HCT116 (cell line): ENCODE data around the gene DOCK10. TPM values are rescaled to one million over a fixed set of nuclear protein-coding genes. Genes with fewer than 3 reads are reported as not detected.

Source experiments
- ATAC-seq: fragments of 200-7000 bp; cut with Tn5 transposase; 2 replicates; pipeline ENCODE4 v1.9.1; 2020; ENCODE audit warnings: mild to moderate bottlenecking, moderate library complexity
- BruUV-seq: library from RNA; stranded (reverse); fragments of 400-500 nt; replicated peaks from 2 replicates; lab custom pipeline; 2021; lab: Mats Ljungman, UMichigan
- CTCF ChIA-PET: fragments of 300-600 bp; sonication (Branson Sonifier 250); formaldehyde crosslinking; loops from one replicate; lab custom pipeline; 2021; ENCODE audit warnings: antibody characterized with exemption; lab: Charles Lee
- POLR2A ChIA-PET: fragments of 300-600, 350-600 bp; sonication (Branson Sonifier 250); formaldehyde crosslinking; loops from one replicate; lab custom pipeline; 2021; ENCODE audit warnings: antibody characterized with exemption; lab: Charles Lee
- RAD21 ChIA-PET, 2 experiments: fragments of 300-600 bp; sonication (Branson Sonifier 250); formaldehyde crosslinking; loops; one replicate each; lab custom pipeline; 2023; ENCODE audit warnings: low total read pairs in 2 of 2; ENCODE audit not compliant: uncharacterized antibody in 2 of 2, unreplicated experiment in 2 of 2, low non-redundant PET in 1 of 2; lab: Charles Lee
- DNase-seq: peaks from one replicate; pipeline ENCODE4 v3.0.0-alpha.2; 2010; ENCODE audit warnings: low read depth, low spot score
- H2AFZ ChIP-seq: fragments of 200-600 bp; shearing (Covaris generic), sonication (generic); 2 replicates; pipeline ENCODE4 v1.6.1; 2017; ENCODE audit warnings: low read depth, mixed run types, mixed read lengths, antibody characterized with exemption, low read length; ENCODE audit not compliant: poor library complexity, severe bottlenecking
- H3K27ac ChIP-seq: 2 replicates; pipeline ENCODE4 v1.5.1; 2012; ENCODE audit warnings: low read depth, low read length
- H3K27me3 ChIP-seq: fragments of 200-600 bp; sonication (generic); 2 replicates; pipeline ENCODE4 v1.6.1; 2016; ENCODE audit warnings: mixed run types, low read length, mixed read lengths; ENCODE audit not compliant: insufficient read depth
- H3K36me3 ChIP-seq, 2 experiments: fragments of 200-500 bp in 1 of 2; fragments of 200-600 bp in 1 of 2; sonication (Bioruptor generic) in 1 of 2; sonication (generic) in 1 of 2; 2 replicates each; pipeline versions ENCODE4 v1.5.1 to v1.6.1; 2014 to 2016; ENCODE audit warnings: low read length in 2 of 2, inconsistent platforms in 1 of 2, mixed read lengths in 1 of 2, mixed run types in 1 of 2; ENCODE audit not compliant: insufficient read depth in 2 of 2, control insufficient read depth in 1 of 2
- H3K4me1 ChIP-seq, 2 experiments: fragments of 200-600 bp in 1 of 2; sonication (generic) in 1 of 2; 2 replicates each; pipeline versions ENCODE4 v1.5.1 to v1.6.1; 2012 to 2017; ENCODE audit warnings: low read length in 2 of 2, inconsistent platforms in 1 of 2, mild to moderate bottlenecking in 1 of 2, mixed read lengths in 1 of 2, mixed run types in 1 of 2, moderate library complexity in 1 of 2; ENCODE audit not compliant: insufficient read depth in 2 of 2, control insufficient read depth in 1 of 2
- H3K4me2 ChIP-seq: fragments of 200-600 bp; sonication (generic); 2 replicates; pipeline ENCODE4 v1.6.1; 2017; ENCODE audit warnings: mixed run types, low read length, mixed read lengths
- H3K4me3 ChIP-seq, 2 experiments: fragments of 200-600 bp in 1 of 2; sonication (generic) in 1 of 2; replicated peaks in 1 of 2; 2 replicates each; pipeline ENCODE4 v1.5.1; 2011 to 2016; ENCODE audit warnings: low read length in 2 of 2, control low read depth in 1 of 2, low read depth in 1 of 2, mild to moderate bottlenecking in 1 of 2, mixed read lengths in 1 of 2, mixed run types in 1 of 2
- H3K79me2 ChIP-seq: fragments of 200-600 bp; sonication (generic); 2 replicates; pipeline ENCODE4 v1.6.1; 2017; ENCODE audit warnings: mild to moderate bottlenecking, mixed run types, low read length, moderate library complexity, mixed read lengths; ENCODE audit not compliant: insufficient read depth
- H3K9ac ChIP-seq: fragments of 200-600 bp; sonication (generic); 2 replicates; pipeline ENCODE4 v1.6.1; 2016; ENCODE audit warnings: low read length, mixed read lengths
- H3K9me2 ChIP-seq: fragments of 200-600 bp; sonication (generic), shearing (Covaris generic); 2 replicates; pipeline ENCODE4 v1.6.1; 2017; ENCODE audit warnings: mixed run types, mild to moderate bottlenecking, moderate library complexity; ENCODE audit not compliant: insufficient read depth
- H3K9me3 ChIP-seq, 2 experiments: fragments of 200-500 bp in 1 of 2; fragments of 200-600 bp in 1 of 2; sonication (Bioruptor generic) in 1 of 2; sonication (generic) in 1 of 2; 2 replicates each; pipeline ENCODE4 v1.6.1; 2014 to 2017; ENCODE audit warnings: low read length in 2 of 2, mixed read lengths in 2 of 2, inconsistent platforms in 1 of 2, low read depth in 1 of 2, mild to moderate bottlenecking in 1 of 2, mixed run types in 1 of 2, moderate library complexity in 1 of 2; ENCODE audit not compliant: control insufficient read depth in 1 of 2, insufficient read depth in 1 of 2
- H4K20me1 ChIP-seq: fragments of 200-600 bp; sonication (generic), shearing (Covaris generic); 2 replicates; pipeline ENCODE4 v1.6.1; 2017; ENCODE audit warnings: mixed run types, mild to moderate bottlenecking, moderate library complexity; ENCODE audit not compliant: insufficient read depth
- CBX3 ChIP-seq: IDR thresholded peaks from 2 replicates; pipeline ENCODE4 v1.6.1; 2012; ENCODE audit warnings: low read depth
- CEBPB ChIP-seq: IDR thresholded peaks from 2 replicates; pipeline ENCODE4 v1.6.1; 2012; ENCODE audit warnings: low read depth
- EGR1 ChIP-seq: IDR thresholded peaks from 2 replicates; pipeline ENCODE4 v1.6.1; 2012; ENCODE audit warnings: low read depth
- REST ChIP-seq: IDR thresholded peaks from 2 replicates; pipeline ENCODE4 v1.6.1; 2012; ENCODE audit warnings: low read depth
- SRF ChIP-seq: IDR thresholded peaks from 2 replicates; pipeline ENCODE4 v1.6.1; 2012; ENCODE audit warnings: low read depth
- intact Hi-C: fragments of 100-400 bp; cut with micrococcal nuclease; formaldehyde crosslinking; loops from 2 replicates; pipeline ENCODE4 v1.10.0; 2022
- total RNA-seq: library from RNA; stranded (reverse); gene quantifications from one replicate; pipeline ENCODE4 v1.2.1, GENCODE V29; 2021; ENCODE audit not compliant: unreplicated experiment
- TF ChIP-seq, protein P1 (sequence below), 3 experiments: fragments of 200-600 bp in 1 of 3; sonication (generic) in 1 of 3; IDR thresholded peaks in 2 of 3; conservative IDR thresholded peaks in 1 of 3; 2 replicates each; pipeline ENCODE4 v1.5.1; 2012 to 2017; ENCODE audit warnings: low read depth in 2 of 3, low read length in 2 of 3, antibody characterized with exemption in 1 of 3, borderline replicate concordance in 1 of 3, control low read depth in 1 of 3, mild to moderate bottlenecking in 1 of 3, mixed read lengths in 1 of 3, mixed run types in 1 of 3, moderate library complexity in 1 of 3; ENCODE audit not compliant: insufficient read depth in 1 of 3

Gene DOCK10
- total RNA-seq, 1 experiment from 2014 or later, result 0.54 TPM

DNA sequence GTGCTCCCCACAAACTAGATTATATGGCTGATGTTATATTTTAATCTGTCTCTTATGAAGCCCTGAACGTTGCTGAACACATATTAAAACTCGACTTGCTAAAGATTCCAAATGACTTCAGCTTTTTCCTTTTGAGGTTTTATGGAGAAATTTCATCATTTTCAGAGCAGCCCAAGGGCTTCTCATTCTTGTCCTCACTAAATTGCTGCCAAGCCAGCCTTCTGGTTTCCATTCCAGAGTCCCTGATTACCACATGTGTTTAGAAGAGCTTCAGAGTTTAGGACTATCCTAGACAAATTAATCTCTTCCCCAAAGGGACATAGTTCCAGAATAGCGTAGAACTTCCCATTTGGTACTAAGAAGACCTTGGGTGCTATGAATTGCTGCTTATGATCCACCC, 248.3 kb downstream of the DOCK10 start:
- H3K79me2 ChIP-seq, result no peaks in the 10 kb centered on the region
- ATAC-seq, result no peak
- H4K20me1 ChIP-seq, result no peaks in the 10 kb centered on the region
- H3K9me2 ChIP-seq, result no peaks in the 10 kb centered on the region; the same call in 1 of the 2 replicates
- H3K27ac ChIP-seq, result no peak overlapping the region
- H3K9me3 ChIP-seq, result no peaks in the 10 kb centered on the region
- BruUV-seq, result no TSS peak
- ChIA-PET POLR2A (no interaction called here), RAD21 (no interaction called here), CTCF (no interaction called here)
- no peak overlapping the region for H3K4me3 ChIP-seq
- no peak overlapping the region for H3K4me2 ChIP-seq
- TF ChIP-seq SRF, result no peak
- no peak overlapping the region for H3K9ac ChIP-seq
- intact Hi-C loops, result no loop called here
- no peaks in the 10 kb centered on the region for H3K36me3 ChIP-seq
- no peak for DNase-seq
- H3K27me3 ChIP-seq, result no peaks in the 10 kb centered on the region
- H2AFZ ChIP-seq, result no peak overlapping the region
- H3K4me1 ChIP-seq, result no peaks in the 10 kb centered on the region

GRCh38 chr2:224786848-224787247, 255.4 kb downstream of the DOCK10 start:
- H3K36me3 ChIP-seq, result no peaks in the 10 kb centered on the region
- H3K9ac ChIP-seq, result no peak overlapping the region
- ChIA-PET CTCF (no interaction called here), RAD21 (no interaction called here), POLR2A (no interaction called here)
- no peak overlapping the region for H3K4me2 ChIP-seq
- ATAC-seq (no peak), DNase-seq (no peak)
- H3K27ac ChIP-seq, result no peak overlapping the region
- no peak overlapping the region for H2AFZ ChIP-seq
- H3K4me1 ChIP-seq, result no peaks in the 10 kb centered on the region
- no peaks in the 10 kb centered on the region for H3K9me2 ChIP-seq
- BruUV-seq, result no TSS peak
- H4K20me1 ChIP-seq, result no peaks in the 10 kb centered on the region
- TF ChIP-seq SRF (no peak), CBX3 (no peak), REST (no peak), EGR1 (no peak), CEBPB (no peak)
- TF ChIP-seq, protein P1, sequence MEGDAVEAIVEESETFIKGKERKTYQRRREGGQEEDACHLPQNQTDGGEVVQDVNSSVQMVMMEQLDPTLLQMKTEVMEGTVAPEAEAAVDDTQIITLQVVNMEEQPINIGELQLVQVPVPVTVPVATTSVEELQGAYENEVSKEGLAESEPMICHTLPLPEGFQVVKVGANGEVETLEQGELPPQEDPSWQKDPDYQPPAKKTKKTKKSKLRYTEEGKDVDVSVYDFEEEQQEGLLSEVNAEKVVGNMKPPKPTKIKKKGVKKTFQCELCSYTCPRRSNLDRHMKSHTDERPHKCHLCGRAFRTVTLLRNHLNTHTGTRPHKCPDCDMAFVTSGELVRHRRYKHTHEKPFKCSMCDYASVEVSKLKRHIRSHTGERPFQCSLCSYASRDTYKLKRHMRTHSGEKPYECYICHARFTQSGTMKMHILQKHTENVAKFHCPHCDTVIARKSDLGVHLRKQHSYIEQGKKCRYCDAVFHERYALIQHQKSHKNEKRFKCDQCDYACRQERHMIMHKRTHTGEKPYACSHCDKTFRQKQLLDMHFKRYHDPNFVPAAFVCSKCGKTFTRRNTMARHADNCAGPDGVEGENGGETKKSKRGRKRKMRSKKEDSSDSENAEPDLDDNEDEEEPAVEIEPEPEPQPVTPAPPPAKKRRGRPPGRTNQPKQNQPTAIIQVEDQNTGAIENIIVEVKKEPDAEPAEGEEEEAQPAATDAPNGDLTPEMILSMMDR (IDR thresholded peaks at IDR 0.05 in 2 of 3, conservative IDR thresholded peaks at IDR 0.05 in 1 of 3; ENCODE audit: borderline replicate concordance in 1 of 3, insufficient read depth in 1 of 3, low read depth in 2 of 3, low read length in 2 of 3), result no peak
- intact Hi-C loops, result no loop called here
- no peaks in the 10 kb centered on the region for H3K9me3 ChIP-seq
- H3K27me3 ChIP-seq, result no peaks in the 10 kb centered on the region
- H3K79me2 ChIP-seq, result no peaks in the 10 kb centered on the region
- H3K4me3 ChIP-seq, result no peak overlapping the region
